ENCODE results near the gene FBXL20. TPM values are rescaled to one million over a fixed set of nuclear protein-coding genes. Genes with fewer than 3 reads are reported as not detected.

FBXL20 gene
- total RNA-seq, 1 experiment from 2014 or later: 20.2 TPM

DNA sequence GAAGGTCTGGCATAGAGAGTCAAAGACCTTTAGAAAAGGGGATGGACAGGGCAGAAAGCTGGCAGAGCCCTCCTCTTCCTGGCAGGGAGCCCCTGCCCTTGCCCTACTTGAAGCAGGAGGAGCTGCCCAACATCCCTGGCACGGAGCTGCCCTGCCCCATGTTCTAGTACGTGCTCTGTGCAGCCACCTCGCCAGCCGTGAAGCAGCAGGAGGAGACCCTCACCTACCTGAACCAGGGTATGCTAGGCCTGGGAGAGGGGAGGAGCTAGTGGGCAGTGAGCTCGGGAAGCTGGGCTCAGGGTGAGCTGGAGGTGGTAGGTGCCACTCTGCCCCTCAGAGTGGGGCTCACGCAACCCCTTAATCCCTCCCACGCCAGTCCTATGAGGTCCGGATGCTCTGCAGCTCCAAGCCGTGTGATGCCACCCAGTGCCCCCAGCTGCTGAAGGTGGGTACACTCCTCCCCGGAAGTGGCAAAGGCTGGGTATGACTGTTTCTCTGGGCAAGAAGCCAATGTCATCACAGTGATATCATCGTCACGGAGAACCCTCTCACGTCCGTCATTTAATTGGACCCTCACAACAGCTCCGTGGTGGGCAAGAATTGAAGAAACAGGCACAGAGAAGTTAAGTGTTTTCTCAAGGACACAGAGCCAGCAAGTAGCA lies 163.0 kb downstream of the FBXL20 start:
- peak; percentile 50 to 68 for DNase-seq
- H3K9me3 ChIP-seq (ENCODE audit: insufficient read depth, low read depth): no peaks in the 10 kb centered on the region
- TF ChIP-seq CTCF (conservative IDR thresholded peaks at IDR 0.05) (no peak), EZH2 (IDR thresholded peaks at IDR 0.05; ENCODE audit: low read depth) (no peak)
- H3K27me3 ChIP-seq (ENCODE audit: insufficient read depth, low read depth): no peaks in the 10 kb centered on the region
- no peaks in the 10 kb centered on the region for H4K20me1 ChIP-seq (ENCODE audit: insufficient read depth)
- intact Hi-C loops (cut with micrococcal nuclease; ENCODE audit: unreplicated experiment): no loop called here
- no peaks in the 10 kb centered on the region for H3K79me2 ChIP-seq (ENCODE audit: low read depth)
- no TSS peak for BruUV-seq (replicated peaks)
- H3F3A ChIP-seq (ENCODE audit: insufficient read depth, low read depth): peaks cover 7% of the 10 kb centered on the region
- 0 out of 2 replicates have a peak overlapping the region, but pooled peaks have one; percentile 3 for H2AFZ ChIP-seq
- H3K9me2 ChIP-seq (ENCODE audit: insufficient read depth): no peaks in the 10 kb centered on the region
- peak overlapping the region; percentile 56 for H3K4me2 ChIP-seq
- no peak overlapping the region for H3K4me3 ChIP-seq
- CTCF ChIA-PET: interaction anchor here (0.6 to 1.2 kb wide), 3 partner anchors 31 to 247 kb away, joined by 3 to 9 read pairs (median 6); partner anchors contain the start of gene MED1
- POLR2A ChIA-PET (ENCODE audit: unreplicated experiment): interaction anchor here (0.5 to 0.9 kb wide), 3 partner anchors 35 to 775 kb away, joined by 3 to 4 read pairs (median 3); no protein-coding TSS in a partner anchor
- H3K4me1 ChIP-seq (replicated peaks; ENCODE audit: insufficient read depth): peaks cover 13% of the 10 kb centered on the region
- no peak overlapping the region for H3K27ac ChIP-seq
- no peaks in the 10 kb centered on the region for H3K36me3 ChIP-seq (ENCODE audit: low read depth)

GRCh38 chr17:39237586-39237985 lies 163.8 kb downstream of the FBXL20 start:
- Histone ChIP-seq H3K4me3 (no peak overlapping the region), H3K9me3 (ENCODE audit: insufficient read depth, low read depth) (no peaks in the 10 kb centered on the region), H3F3A (ENCODE audit: insufficient read depth, low read depth) (peaks cover 7% of the 10 kb centered on the region), H3K9me2 (ENCODE audit: insufficient read depth) (no peaks in the 10 kb centered on the region), H3K27ac (no peak overlapping the region), H3K36me3 (ENCODE audit: low read depth) (no peaks in the 10 kb centered on the region), H2AFZ (no peak overlapping the region), H3K4me1 (replicated peaks; ENCODE audit: insufficient read depth) (peaks cover 13% of the 10 kb centered on the region), H4K20me1 (ENCODE audit: insufficient read depth) (no peaks in the 10 kb centered on the region), H3K27me3 (ENCODE audit: insufficient read depth, low read depth) (no peaks in the 10 kb centered on the region), H3K79me2 (ENCODE audit: low read depth) (no peaks in the 10 kb centered on the region), H3K4me2 (no peak overlapping the region)
- ChIA-PET POLR2A (ENCODE audit: unreplicated experiment) (interaction anchor here (0.6 kb wide), 1 partner anchor 38 kb away, joined by 12 read pairs; the partner anchor contains the start of gene RPL19), CTCF (no interaction called here)
- no peak for TF ChIP-seq EZH2 (IDR thresholded peaks at IDR 0.05; ENCODE audit: low read depth)
- no peak for TF ChIP-seq CTCF (conservative IDR thresholded peaks at IDR 0.05)
- DNase-seq: no peak
- intact Hi-C loops (cut with micrococcal nuclease; ENCODE audit: unreplicated experiment): no loop called here
- no TSS peak for BruUV-seq (replicated peaks)

GRCh38 chr17:39236981-39237441 lies 164.4 kb downstream of the FBXL20 start:
- intact Hi-C loops (cut with micrococcal nuclease; ENCODE audit: unreplicated experiment): no loop called here
- no peaks in the 10 kb centered on the region for H3K79me2 ChIP-seq (ENCODE audit: low read depth)
- peaks cover 13% of the 10 kb centered on the region for H3K4me1 ChIP-seq (replicated peaks; ENCODE audit: insufficient read depth)
- H3K27ac ChIP-seq: no peak overlapping the region
- BruUV-seq (replicated peaks): no TSS peak
- peaks cover 7% of the 10 kb centered on the region for H3F3A ChIP-seq (ENCODE audit: insufficient read depth, low read depth)
- DNase-seq: no peak
- POLR2A ChIA-PET (ENCODE audit: unreplicated experiment): interaction anchor here (0.5 to 0.6 kb wide), 2 partner anchors 105 to 584 kb away, joined by 4 to 5 read pairs; no protein-coding TSS in a partner anchor
- CTCF ChIA-PET: interaction anchor here (1.7 kb wide), 1 partner anchor 7 kb away, joined by 4 read pairs; no protein-coding TSS in a partner anchor
- H3K27me3 ChIP-seq (ENCODE audit: insufficient read depth, low read depth): no peaks in the 10 kb centered on the region
- H3K9me3 ChIP-seq (ENCODE audit: insufficient read depth, low read depth): no peaks in the 10 kb centered on the region
- H3K9me2 ChIP-seq (ENCODE audit: insufficient read depth): no peaks in the 10 kb centered on the region
- H4K20me1 ChIP-seq (ENCODE audit: insufficient read depth): no peaks in the 10 kb centered on the region
- TF ChIP-seq CTCF (conservative IDR thresholded peaks at IDR 0.05) (no peak), EZH2 (IDR thresholded peaks at IDR 0.05; ENCODE audit: low read depth) (no peak)
- no peak overlapping the region for H3K4me2 ChIP-seq
- H3K36me3 ChIP-seq (ENCODE audit: low read depth): no peaks in the 10 kb centered on the region
- H3K4me3 ChIP-seq: no peak overlapping the region
- no peak overlapping the region for H2AFZ ChIP-seq
